HUES48 (cell line): Measurements from ENCODE around the gene KMT2E.
A peak's percentile ranks its signal among the peaks of the same experiment; 100 is the strongest.

Source experiments
- H3K27ac ChIP-seq: one replicate; pipeline ENCODE4 v1.7.0; 2013; ENCODE audit warnings: low read depth, low read length, inconsistent platforms
- H3K27me3 ChIP-seq: 2 replicates; pipeline ENCODE4 v1.6.1; 2013; ENCODE audit warnings: mild to moderate bottlenecking, low read length; ENCODE audit not compliant: control insufficient read depth, insufficient read depth
- H3K36me3 ChIP-seq: 2 replicates; pipeline ENCODE4 v1.6.1; 2013; ENCODE audit warnings: low read length; ENCODE audit not compliant: control insufficient read depth, insufficient read depth
- H3K4me1 ChIP-seq: 2 replicates; pipeline ENCODE4 v1.6.1; 2013; ENCODE audit warnings: mild to moderate bottlenecking, low read length; ENCODE audit not compliant: control insufficient read depth, insufficient read depth
- H3K4me3 ChIP-seq: 2 replicates; pipeline ENCODE4 v1.5.1; 2013; ENCODE audit warnings: mild to moderate bottlenecking, low read depth, low read length
- H3K9ac ChIP-seq: 2 replicates; pipeline ENCODE4 v1.6.1; 2013; ENCODE audit warnings: mild to moderate bottlenecking, low read depth, low read length, moderate library complexity
- H3K9me3 ChIP-seq: 2 replicates; pipeline ENCODE4 v1.6.1; 2013; ENCODE audit warnings: low read length; ENCODE audit not compliant: control insufficient read depth, insufficient read depth

Gene KMT2E

GRCh38 chr7:105118612-105119600, 104.9 kb downstream of the KMT2E start:
- no peak overlapping the region for H3K27ac ChIP-seq
- H3K9ac ChIP-seq = no peak overlapping the region
- peaks cover 39% of the 10 kb centered on the region for H3K36me3 ChIP-seq

GRCh38 chr7:105122619-105123018, 108.6 kb downstream of the KMT2E start:
- H3K36me3 ChIP-seq = peaks cover 25% of the 10 kb centered on the region
- H3K9ac ChIP-seq = no peak overlapping the region
- peaks cover 16% of the 10 kb centered on the region for H3K4me1 ChIP-seq
- no peaks in the 10 kb centered on the region for H3K27me3 ChIP-seq
- no peak overlapping the region for H3K27ac ChIP-seq
- H3K4me3 ChIP-seq = no peak overlapping the region
- H3K9me3 ChIP-seq = no peaks in the 10 kb centered on the region

More at GRCh38 chr7:105118612-105119600, 104.9 kb downstream of the KMT2E start:
- Histone ChIP-seq H3K27me3 (no peaks in the 10 kb centered on the region), H3K4me3 (no peak overlapping the region), H3K4me1 (peaks cover 15% of the 10 kb centered on the region), H3K9me3 (no peaks in the 10 kb centered on the region)

GRCh38 chr7:105125745-105126144, 111.7 kb downstream of the KMT2E start:
- H3K4me1 ChIP-seq = peaks cover 5% of the 10 kb centered on the region; the same call in 1 of the 2 replicates
- no peaks in the 10 kb centered on the region for H3K9me3 ChIP-seq
- H3K9ac ChIP-seq = no peak overlapping the region
- no peaks in the 10 kb centered on the region for H3K27me3 ChIP-seq
- no peak overlapping the region for H3K4me3 ChIP-seq
- no peak overlapping the region for H3K27ac ChIP-seq
- H3K36me3 ChIP-seq = peaks cover 23% of the 10 kb centered on the region

- Histone ChIP-seq H3K9ac (no peak overlapping the region), H3K27ac (no peak overlapping the region), H3K27me3 (no peaks in the 10 kb centered on the region), H3K4me1 (peaks cover 8% of the 10 kb centered on the region; the same call in 1 of the 2 replicates), H3K9me3 (no peaks in the 10 kb centered on the region), H3K36me3 (peaks cover 23% of the 10 kb centered on the region), H3K4me3 (no peak overlapping the region)
Observed at GRCh38 chr7:105126436-105126975, 112.5 kb downstream of the KMT2E start.

- Histone ChIP-seq H3K36me3 (peaks cover 25% of the 10 kb centered on the region), H3K4me1 (peaks cover 8% of the 10 kb centered on the region; the same call in 1 of the 2 replicates), H3K4me3 (no peak overlapping the region), H3K9ac (no peak overlapping the region), H3K27ac (no peak overlapping the region), H3K27me3 (no peaks in the 10 kb centered on the region), H3K9me3 (no peaks in the 10 kb centered on the region)
Observed at GRCh38 chr7:105127179-105127578, 113.2 kb downstream of the KMT2E start.

GRCh38 chr7:105130048-105130447, 116.0 kb downstream of the KMT2E start:
- H3K27ac ChIP-seq = no peak overlapping the region
- H3K4me1 ChIP-seq = peaks cover 5% of the 10 kb centered on the region; the same call in 1 of the 2 replicates

GRCh38 chr7:105130580-105130979, 116.6 kb downstream of the KMT2E start:
- no peak overlapping the region for H3K4me3 ChIP-seq
- H3K4me1 ChIP-seq = peaks cover 5% of the 10 kb centered on the region; the same call in 1 of the 2 replicates
- no peak overlapping the region for H3K27ac ChIP-seq
- no peaks in the 10 kb centered on the region for H3K27me3 ChIP-seq
- no peaks in the 10 kb centered on the region for H3K9me3 ChIP-seq
- H3K9ac ChIP-seq = no peak overlapping the region
- peaks cover 22% of the 10 kb centered on the region for H3K36me3 ChIP-seq

More at GRCh38 chr7:105130048-105130447, 116.0 kb downstream of the KMT2E start:
- H3K4me3 ChIP-seq = no peak overlapping the region
- H3K36me3 ChIP-seq = peaks cover 28% of the 10 kb centered on the region
- H3K9ac ChIP-seq = no peak overlapping the region
- H3K27me3 ChIP-seq = no peaks in the 10 kb centered on the region
- no peaks in the 10 kb centered on the region for H3K9me3 ChIP-seq

GRCh38 chr7:105131033-105131656, 117.1 kb downstream of the KMT2E start:
- Histone ChIP-seq H3K4me3 (no peak overlapping the region), H3K4me1 (peaks cover 5% of the 10 kb centered on the region; the same call in 1 of the 2 replicates), H3K36me3 (peaks cover 17% of the 10 kb centered on the region), H3K9me3 (no peaks in the 10 kb centered on the region), H3K9ac (no peak overlapping the region), H3K27ac (peak overlapping the region; percentile 15), H3K27me3 (no peaks in the 10 kb centered on the region)

GRCh38 chr7:105131890-105132289, 117.9 kb downstream of the KMT2E start:
- no peak overlapping the region for H3K4me3 ChIP-seq
- no peak overlapping the region for H3K9ac ChIP-seq
- no peaks in the 10 kb centered on the region for H3K9me3 ChIP-seq
- H3K4me1 ChIP-seq = peaks cover 5% of the 10 kb centered on the region; the same call in 1 of the 2 replicates
- peaks cover 11% of the 10 kb centered on the region for H3K36me3 ChIP-seq
- H3K27ac ChIP-seq = no peak overlapping the region
- H3K27me3 ChIP-seq = no peaks in the 10 kb centered on the region

GRCh38 chr7:105132335-105132734, 118.3 kb downstream of the KMT2E start:
- H3K4me3 ChIP-seq = no peak overlapping the region
- no peaks in the 10 kb centered on the region for H3K9me3 ChIP-seq
- H3K4me1 ChIP-seq = peaks cover 5% of the 10 kb centered on the region; the same call in 1 of the 2 replicates
- H3K9ac ChIP-seq = no peak overlapping the region
- H3K36me3 ChIP-seq = peaks cover 11% of the 10 kb centered on the region; the same call in 1 of the 2 replicates
- H3K27me3 ChIP-seq = no peaks in the 10 kb centered on the region
- H3K27ac ChIP-seq = no peak overlapping the region
